Measurements from ENCODE around the gene ABHD16A.

Gene ABHD16A

DNA sequence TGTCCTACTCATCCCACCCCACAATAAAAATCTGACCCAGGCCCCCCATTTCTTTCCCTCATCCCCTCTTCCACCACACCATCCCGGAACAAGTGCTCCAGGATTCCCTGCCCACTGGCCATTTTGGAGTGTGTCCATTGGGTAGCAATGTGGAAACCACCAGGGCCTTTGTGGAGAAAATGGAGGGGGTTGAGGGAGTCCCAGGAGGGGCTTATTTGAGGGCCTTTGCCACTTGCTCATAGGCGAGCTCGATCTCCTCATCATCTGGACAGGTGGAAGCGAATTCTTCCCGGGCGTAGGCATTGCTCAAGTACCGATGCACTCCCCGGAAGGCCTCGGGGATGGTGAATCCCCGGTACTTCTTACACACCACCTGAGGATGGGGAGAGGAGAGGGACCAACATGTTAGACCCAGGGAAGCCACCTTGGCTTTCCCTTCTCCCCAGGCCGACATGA lies 27.5 kb upstream of the ABHD16A start:
- FAIRE-seq: no peak

DNA sequence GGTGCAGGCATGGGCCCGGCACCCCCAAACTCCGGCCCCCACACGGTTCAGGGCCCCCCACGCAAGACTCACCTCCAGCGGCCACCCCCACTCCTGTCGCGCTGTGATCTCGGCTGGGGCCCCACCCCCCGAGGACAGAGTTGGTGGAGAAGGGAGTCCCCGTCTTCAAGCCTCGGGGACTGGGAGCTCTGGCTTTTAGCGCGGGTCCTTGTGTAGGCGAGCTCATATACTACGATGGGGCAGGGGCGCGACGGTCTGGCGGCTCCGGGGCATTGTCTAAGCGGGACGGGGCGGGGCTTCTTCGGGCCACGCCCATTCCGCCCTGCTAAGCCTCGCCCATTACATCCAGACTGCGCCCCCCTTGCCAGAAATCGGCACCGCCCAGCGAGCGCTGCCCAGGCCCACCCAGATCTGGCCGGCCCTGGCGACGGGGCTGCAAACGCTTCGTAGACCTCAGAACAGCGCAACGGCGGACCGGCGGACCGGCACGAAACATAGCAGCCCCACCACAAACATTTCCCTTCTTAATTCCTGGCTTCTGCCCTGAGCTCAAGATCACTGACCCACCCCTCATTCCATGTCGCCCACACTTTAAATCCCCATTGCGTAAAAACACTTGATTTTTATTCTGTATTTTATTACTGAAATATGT lies 27.0 kb upstream of the ABHD16A start:
- FAIRE-seq: no peak

- no peak for FAIRE-seq
These were observed 26.4 kb upstream of the ABHD16A start for GRCh38 chr6:31729515-31729978.

- FAIRE-seq: no peak
These were observed 25.8 kb upstream of the ABHD16A start, which contains the start of gene DDAH2 for GRCh38 chr6:31728767-31729514. DDAH2 (minus strand) TSS chr6:31729299; CDS start chr6:31729161, 138 bp downstream.

DNA sequence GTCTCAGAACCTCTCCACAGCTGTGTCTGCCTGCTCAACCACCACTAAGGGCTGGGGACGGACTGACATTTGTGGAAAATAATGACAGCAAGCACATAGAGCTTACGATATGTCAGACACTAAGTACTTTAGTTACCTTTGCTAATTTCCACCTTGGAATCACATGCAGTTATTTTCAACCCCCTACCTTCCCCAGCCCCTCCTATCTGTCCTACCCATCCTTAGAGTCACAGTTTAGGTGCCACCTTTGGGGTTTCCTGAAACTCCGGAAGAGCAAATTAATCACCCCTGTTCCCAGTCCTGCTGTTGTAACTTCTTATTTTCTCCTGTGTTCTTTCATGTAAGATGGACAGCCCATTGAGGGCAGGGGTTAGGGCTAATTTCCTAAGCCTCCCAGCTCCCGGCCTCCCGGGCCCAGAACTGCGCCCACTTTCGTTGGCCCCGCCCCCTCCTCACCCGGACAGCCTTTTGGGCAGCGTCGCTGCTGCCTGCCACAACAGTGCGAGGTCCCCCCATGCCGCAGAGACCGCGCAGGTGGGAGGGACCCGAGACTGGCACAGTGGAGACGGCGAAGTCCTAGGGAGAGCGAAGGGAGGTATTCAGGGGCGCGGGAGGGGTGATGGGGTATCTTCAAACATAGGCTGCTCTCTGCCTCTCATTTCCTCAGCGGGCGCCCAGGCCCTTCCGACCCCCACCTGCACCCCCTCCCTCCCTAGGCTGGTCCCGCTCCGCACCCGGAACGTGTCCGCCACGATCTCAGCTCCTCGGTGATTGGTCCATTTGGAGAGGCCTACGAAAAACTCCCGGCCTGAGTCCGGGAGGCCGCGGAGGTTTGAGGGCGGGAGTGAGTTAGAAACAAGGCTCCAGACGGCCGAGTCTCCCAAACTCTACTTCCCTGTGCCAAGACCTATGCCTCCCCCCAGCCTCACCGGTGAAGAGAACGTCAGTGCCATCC lies 24.9 kb upstream of the ABHD16A start:
- FAIRE-seq: no peak

DNA sequence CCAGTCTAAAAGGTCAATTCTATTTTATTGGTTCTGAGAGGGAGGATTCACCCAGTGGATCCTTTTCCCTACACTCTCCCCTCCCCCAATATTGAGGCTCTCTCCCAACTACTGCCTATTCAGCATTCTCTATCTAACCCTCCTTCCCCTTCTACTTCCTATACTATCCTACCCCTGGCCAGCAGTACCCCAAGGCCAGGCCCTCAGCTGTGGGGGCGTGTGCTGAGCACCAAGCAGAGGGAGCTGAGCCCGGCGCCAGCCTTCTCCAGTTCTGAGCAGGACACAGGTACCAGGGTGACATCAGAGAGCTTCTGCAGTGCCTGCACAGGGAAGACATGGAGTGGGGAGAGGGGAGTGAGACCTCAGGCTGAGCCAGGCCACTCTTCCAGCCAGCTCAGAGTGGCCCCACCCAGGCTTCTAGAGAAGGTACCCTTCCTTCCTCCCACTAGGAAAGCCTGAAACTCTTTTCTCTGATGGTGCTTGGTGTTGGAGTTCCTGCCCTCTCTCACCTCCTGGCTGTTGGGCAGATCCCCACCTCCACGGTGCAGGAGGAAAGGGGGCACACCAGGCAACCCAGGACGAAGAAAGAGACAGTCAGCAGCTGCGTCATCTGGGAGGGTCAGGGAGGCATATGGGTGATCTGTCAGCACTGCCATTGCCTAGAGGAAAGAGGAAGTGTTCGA lies 24.1 kb upstream of the ABHD16A start:
- no peak for FAIRE-seq

- no peak for FAIRE-seq
These were observed 22.6 kb upstream of the ABHD16A start for GRCh38 chr6:31725502-31726350.

- FAIRE-seq: no peak
These were observed 21.0 kb upstream of the ABHD16A start for GRCh38 chr6:31723980-31724691.

DNA sequence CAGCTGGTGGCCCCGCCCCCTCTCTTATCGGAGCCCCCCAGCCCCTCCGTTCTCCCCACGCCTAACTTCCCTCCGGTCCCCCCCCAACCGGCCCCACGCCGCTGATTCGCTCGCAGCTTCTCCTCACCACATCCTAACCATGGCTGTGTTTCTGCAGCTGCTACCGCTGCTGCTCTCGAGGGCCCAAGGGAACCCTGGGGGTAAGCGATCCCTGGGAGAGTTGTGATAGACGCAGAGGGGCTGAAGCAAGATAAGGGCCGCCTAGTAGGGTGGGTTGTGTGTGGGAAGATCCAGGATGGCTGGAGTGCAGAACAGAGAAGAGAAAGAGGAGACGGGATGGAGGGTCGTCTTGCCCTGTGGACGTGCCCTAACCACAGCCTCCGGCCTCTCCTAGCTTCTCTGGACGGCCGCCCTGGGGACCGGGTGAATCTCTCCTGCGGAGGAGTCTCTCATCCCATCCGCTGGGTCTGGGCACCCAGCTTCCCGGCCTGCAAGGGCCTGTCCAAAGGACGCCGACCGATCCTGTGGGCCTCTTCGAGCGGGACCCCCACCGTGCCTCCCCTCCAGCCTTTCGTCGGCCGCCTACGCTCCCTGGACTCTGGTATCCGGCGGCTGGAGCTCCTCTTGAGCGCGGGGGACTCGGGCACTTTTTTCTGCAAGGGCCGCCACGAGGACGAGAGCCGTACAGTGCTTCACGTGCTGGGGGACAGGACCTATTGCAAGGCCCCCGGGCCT lies 20.3 kb upstream of the ABHD16A start, which contains the start of gene MPIG6B:
TSS of gene MPIG6B (plus strand) at position 129 of the 735 bp plus-strand sequence. CDS start at position 140, 11 bp downstream.
- FAIRE-seq: no peak

- FAIRE-seq: no peak
These were observed 19.0 kb upstream of the ABHD16A start for GRCh38 chr6:31722173-31722572.

DNA sequence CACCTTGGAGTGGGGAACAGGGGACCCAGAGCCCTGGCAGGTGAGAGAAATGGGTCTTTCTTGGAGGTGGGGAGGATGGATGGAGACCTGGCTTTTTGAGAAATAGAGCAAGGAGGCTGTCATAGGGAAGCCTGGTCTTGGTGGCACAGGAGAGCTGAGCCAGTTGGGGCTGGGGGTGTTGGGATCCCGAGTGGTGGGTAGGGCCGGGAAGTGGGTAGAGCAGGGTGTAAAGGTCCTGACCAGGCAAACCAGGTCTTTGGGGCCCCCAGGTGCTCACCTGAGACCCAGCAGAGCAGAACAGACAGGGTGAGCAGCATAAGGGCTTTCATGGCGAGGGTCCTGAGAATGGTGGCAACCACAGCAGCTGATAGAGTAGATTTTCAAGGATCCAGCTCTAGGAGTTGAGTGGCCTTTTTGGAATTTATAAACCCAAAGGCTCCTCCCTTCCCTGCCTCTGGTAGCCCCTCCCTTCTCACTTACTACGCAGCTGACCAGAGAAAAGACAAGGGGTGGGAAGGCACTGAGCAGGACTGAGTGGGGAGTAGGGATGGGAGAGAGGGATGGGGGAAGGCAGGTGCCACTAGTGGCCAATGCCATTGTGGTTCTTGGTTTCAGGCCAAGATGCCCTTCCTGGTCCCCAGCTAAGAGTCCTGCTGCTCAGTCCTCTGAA lies 18.4 kb upstream of the ABHD16A start, which contains the start of gene LY6G6C:
TSS of gene LY6G6C (minus strand) at position 396 of the 670 bp plus-strand sequence. CDS start at position 329, 67 bp downstream.
- FAIRE-seq: no peak

DNA sequence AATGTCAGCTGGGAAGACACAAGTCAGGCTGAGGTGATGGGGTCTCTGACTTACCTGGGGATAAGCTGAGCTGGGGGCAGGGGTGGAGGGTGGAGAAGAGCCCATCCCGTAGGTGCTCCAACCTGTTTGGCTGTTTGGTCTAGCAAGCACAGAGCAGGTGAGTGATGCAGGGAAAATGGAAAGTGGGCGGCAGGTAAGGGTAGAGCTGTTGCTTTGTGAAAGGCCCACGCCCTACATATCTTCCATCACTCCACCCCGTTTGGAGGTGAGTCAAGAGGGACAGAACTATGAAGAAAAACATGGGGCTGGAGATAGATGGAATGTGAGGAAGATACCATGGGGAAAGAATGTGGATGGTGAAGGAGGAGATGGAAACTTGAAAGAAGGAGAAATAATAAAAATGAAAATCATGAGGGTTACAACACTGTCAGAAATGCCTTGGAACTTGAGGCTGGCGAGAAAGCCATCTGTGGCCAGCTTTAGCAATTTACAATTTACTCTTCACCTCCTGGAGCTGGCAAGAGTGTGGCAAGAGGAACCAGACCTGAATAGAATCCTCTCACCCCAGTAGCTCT lies 17.2 kb upstream of the ABHD16A start:
- FAIRE-seq: no peak

GRCh38 chr6:31719001-31719400 lies 15.9 kb upstream of the ABHD16A start:
- FAIRE-seq: no peak

DNA sequence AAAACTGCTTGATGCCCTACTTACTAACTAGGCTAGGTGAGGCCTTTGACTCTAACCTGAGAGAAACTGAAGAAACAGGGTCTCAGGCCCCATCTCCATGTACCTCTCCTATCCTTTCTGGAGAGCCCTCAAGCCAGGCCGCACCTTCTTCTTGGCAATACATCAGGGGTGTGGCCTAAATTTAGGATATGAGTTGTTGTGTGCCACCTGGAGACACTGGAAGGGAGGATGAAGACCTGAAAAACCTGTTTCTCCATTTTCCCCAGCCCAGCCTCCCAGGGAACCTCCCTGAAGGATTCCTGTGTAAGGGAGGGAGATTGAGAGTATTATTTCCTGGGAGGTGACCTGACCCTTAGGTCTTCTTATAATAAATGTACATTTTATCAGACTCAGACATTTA lies 15.1 kb upstream of the ABHD16A start:
- FAIRE-seq: no peak

DNA sequence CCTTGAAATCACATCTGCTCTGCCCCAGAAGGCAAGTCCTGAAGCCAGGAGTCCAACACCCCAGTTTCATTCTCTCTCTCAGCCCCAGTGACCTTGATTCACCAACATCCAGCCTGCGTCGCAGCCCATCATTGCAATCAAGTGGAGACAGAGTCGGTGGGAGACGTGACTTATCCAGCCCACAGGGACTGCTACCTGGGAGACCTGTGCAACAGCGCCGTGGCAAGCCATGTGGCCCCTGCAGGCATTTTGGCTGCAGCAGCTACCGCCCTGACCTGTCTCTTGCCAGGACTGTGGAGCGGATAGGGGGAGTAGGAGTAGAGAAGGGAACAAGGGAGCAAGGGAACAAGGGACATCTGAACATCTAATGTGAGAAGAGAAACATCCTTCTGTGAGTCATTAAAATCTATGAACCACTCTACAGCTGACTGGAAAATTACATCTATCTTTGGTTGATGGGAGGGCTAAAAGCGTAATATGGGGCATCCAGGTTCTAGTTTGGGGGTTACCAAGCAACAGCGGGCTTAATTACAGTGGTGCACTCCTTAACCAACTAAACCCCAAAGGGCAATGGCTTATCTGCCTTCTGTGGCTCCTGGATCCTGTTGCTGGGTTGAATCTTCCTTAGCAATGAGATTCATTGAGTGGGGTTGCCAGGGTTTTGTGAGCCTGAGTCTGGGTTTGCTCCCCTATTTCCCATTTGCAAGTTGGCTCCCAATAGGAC lies 14.5 kb upstream of the ABHD16A start:
- FAIRE-seq: no peak

DNA sequence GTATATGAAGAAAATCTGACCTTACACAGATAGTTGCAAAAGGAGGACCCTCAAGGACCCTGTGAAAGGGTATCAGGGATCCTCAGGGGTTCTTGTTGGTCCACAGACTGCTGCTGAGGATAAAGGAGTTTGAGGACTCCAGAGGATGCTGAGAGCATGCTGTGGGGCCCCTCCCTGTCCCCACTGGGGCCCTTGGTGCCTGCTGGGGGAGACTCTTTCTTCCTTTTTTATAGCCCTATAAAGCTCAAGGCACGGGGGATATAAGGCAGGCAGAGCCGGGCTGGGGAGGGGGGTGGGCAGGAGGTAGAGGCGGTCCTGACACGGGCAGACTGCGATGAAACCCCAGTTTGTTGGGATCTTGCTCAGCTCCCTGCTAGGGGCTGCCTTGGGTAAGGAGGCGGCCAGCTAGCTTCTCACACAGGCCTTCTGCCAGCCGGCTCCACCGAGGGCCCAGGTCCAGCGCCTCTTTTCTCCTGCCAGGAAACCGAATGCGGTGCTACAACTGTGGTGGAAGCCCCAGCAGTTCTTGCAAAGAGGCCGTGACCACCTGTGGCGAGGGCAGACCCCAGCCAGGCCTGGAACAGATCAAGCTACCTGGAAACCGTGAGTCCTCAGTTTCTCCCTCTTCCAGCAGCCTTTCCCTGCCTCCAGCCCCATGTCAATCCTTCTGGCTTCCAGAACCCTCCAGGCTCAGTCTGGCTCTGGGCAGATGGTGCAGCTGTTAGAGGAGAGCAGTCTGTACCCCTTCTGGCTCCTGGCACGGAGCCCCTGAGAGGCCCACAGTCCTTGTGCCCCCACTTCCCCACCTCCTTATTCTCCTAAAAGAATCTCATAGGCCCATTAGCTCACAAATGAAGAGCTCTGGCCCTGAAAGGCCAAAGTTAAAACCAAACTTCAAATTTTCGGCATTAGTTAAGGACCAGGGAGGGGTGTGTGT lies 12.2 kb upstream of the ABHD16A start, which contains the start of gene LY6G6D:
TSS of gene LY6G6D (plus strand) at position 327 of the 937 bp plus-strand sequence. CDS start at position 335, 8 bp downstream.
- no peak for FAIRE-seq
